OCI-LY3 (cell line): ENCODE measurements around the gene CPS1.
A peak's percentile ranks its signal among the peaks of the same experiment; 100 is the strongest.

Experiments
- H2AFZ ChIP-seq: fragments of 200-600, 300-600 bp; shearing (Covaris generic); 2 replicates; pipeline ENCODE4 v1.6.0; 2014; ENCODE audit warnings: antibody characterized with exemption, low read depth, low read length
- H3K27ac ChIP-seq: fragments of 200-600, 300-600 bp; sonication (generic); 2 replicates; pipeline ENCODE4 v1.5.1; 2014; ENCODE audit warnings: mild to moderate bottlenecking, low read length, moderate library complexity, mixed read lengths
- H3K27me3 ChIP-seq: fragments of 200-600, 300-600 bp; sonication (generic); 2 replicates; pipeline ENCODE4 v1.6.1; 2014; ENCODE audit warnings: low read depth, low read length, mixed read lengths
- H3K36me3 ChIP-seq: fragments of 200-600, 300-600 bp; sonication (generic); replicated peaks from 2 replicates; pipeline ENCODE3; 2014; ENCODE audit warnings: low read depth, low read length, mixed read lengths
- H3K4me1 ChIP-seq: fragments of 300-600, 200-600 bp; sonication (generic); 2 replicates; pipeline ENCODE4 v1.6.1; 2014; ENCODE audit warnings: low read length, mixed read lengths
- H3K4me2 ChIP-seq: fragments of 200-600, 300-600 bp; sonication (generic); 2 replicates; pipeline ENCODE4 v1.6.1; 2014; ENCODE audit warnings: low read length, mixed read lengths
- H3K4me3 ChIP-seq: fragments of 300-600, 200-600 bp; sonication (generic); 2 replicates; pipeline ENCODE4 v1.5.1; 2014; ENCODE audit warnings: antibody characterized with exemption, mild to moderate bottlenecking, low read length, moderate library complexity
- H3K79me2 ChIP-seq: fragments of 300-600, 200-600 bp; shearing (Covaris generic); 2 replicates; pipeline ENCODE4 v1.6.1; 2014; ENCODE audit warnings: mild to moderate bottlenecking, low read length, mixed read lengths
- H3K9ac ChIP-seq: fragments of 300-600, 200-600 bp; shearing (Covaris generic); 2 replicates; pipeline ENCODE4 v1.6.0; 2014; ENCODE audit warnings: mild to moderate bottlenecking, low read length, moderate library complexity
- H3K9me3 ChIP-seq: fragments of 200-600, 300-600 bp; shearing (Covaris generic); 2 replicates; pipeline ENCODE4 v1.6.1; 2014; ENCODE audit warnings: low read length, mixed read lengths; ENCODE audit not compliant: insufficient read depth
- H4K20me1 ChIP-seq: fragments of 200-600, 300-600 bp; sonication (generic); 2 replicates; pipeline ENCODE4 v1.6.1; 2016; ENCODE audit warnings: low read length, mixed read lengths; ENCODE audit not compliant: insufficient read depth
- EZH2phosphoT487 ChIP-seq: fragments of 200-600 bp; shearing (Covaris generic); IDR thresholded peaks from 2 replicates; pipeline ENCODE4 v1.6.1; 2018; ENCODE audit warnings: antibody characterized with exemption, mixed run types, low read depth
- TF ChIP-seq, protein P1 (sequence below): fragments of 200-600, 300-600 bp; sonication (generic); IDR thresholded peaks from 2 replicates; pipeline ENCODE4 v1.5.1; 2014; ENCODE audit warnings: antibody characterized with exemption, low read length, low read depth

The CPS1 gene

DNA sequence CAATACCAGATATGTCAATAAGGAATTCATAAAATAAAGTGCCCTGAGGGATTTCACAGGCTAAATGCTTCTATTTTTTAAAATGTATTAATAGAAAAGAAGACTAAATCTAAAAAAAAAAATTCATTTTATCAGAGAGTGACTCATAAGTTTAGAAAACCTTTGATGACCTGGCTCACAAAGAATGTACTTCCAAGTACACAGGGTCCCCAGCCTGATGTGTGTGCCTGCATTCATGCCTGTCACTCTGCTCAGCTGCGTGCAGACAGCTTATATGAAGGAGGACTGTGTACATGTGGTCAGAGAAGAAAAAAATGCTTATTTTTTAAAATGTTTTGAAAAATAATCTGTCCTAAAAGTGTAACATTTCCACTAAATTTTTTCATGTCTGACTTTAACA, 3.0 kb upstream of the CPS1 start:
- H3K9ac ChIP-seq = no peak overlapping the region
- H3K27me3 ChIP-seq = no peaks in the 10 kb centered on the region
- no peaks in the 10 kb centered on the region for H3K79me2 ChIP-seq
- H3K4me1 ChIP-seq = no peaks in the 10 kb centered on the region; the same call in 1 of the 2 replicates
- TF ChIP-seq, protein P1, sequence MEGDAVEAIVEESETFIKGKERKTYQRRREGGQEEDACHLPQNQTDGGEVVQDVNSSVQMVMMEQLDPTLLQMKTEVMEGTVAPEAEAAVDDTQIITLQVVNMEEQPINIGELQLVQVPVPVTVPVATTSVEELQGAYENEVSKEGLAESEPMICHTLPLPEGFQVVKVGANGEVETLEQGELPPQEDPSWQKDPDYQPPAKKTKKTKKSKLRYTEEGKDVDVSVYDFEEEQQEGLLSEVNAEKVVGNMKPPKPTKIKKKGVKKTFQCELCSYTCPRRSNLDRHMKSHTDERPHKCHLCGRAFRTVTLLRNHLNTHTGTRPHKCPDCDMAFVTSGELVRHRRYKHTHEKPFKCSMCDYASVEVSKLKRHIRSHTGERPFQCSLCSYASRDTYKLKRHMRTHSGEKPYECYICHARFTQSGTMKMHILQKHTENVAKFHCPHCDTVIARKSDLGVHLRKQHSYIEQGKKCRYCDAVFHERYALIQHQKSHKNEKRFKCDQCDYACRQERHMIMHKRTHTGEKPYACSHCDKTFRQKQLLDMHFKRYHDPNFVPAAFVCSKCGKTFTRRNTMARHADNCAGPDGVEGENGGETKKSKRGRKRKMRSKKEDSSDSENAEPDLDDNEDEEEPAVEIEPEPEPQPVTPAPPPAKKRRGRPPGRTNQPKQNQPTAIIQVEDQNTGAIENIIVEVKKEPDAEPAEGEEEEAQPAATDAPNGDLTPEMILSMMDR = no peak
- no peak for TF ChIP-seq EZH2phosphoT487
- no peaks in the 10 kb centered on the region for H4K20me1 ChIP-seq
- no peak overlapping the region for H3K4me2 ChIP-seq
- no peak overlapping the region for H3K4me3 ChIP-seq
- no peak overlapping the region for H2AFZ ChIP-seq
- no peaks in the 10 kb centered on the region for H3K9me3 ChIP-seq
- no peak overlapping the region for H3K27ac ChIP-seq
- no peaks in the 10 kb centered on the region for H3K36me3 ChIP-seq

DNA sequence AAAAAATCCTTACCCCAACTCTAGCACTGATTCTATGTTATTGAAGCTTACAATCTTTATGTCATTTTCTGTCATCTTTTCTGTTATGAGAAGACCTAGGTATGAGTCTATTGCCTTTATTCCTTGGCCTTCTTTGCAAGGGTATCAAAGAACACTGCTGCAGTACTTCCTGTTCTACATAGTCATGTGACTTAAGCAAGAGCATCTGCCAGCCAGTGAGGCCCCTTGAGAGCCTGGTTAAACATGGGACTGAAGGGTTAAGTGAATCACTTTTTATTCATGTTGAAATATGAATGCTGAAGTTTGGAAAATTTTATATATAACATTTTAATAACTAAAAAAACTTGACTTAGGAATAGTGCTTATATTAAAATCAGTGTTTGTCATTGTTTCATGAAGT, 844 bp upstream of the CPS1 start:
- H4K20me1 ChIP-seq = no peaks in the 10 kb centered on the region
- H3K4me1 ChIP-seq = no peaks in the 10 kb centered on the region; the same call in 1 of the 2 replicates
- no peak overlapping the region for H3K4me2 ChIP-seq
- no peak overlapping the region for H3K9ac ChIP-seq
- H3K79me2 ChIP-seq = no peaks in the 10 kb centered on the region
- H2AFZ ChIP-seq = 0 out of 2 replicates have a peak overlapping the region, but pooled peaks have one; percentile 29
- no peak overlapping the region for H3K4me3 ChIP-seq
- no peaks in the 10 kb centered on the region for H3K27me3 ChIP-seq
- TF ChIP-seq EZH2phosphoT487 = no peak
- TF ChIP-seq, protein P1 = no peak
- no peaks in the 10 kb centered on the region for H3K9me3 ChIP-seq
- no peaks in the 10 kb centered on the region for H3K36me3 ChIP-seq
- no peak overlapping the region for H3K27ac ChIP-seq

DNA sequence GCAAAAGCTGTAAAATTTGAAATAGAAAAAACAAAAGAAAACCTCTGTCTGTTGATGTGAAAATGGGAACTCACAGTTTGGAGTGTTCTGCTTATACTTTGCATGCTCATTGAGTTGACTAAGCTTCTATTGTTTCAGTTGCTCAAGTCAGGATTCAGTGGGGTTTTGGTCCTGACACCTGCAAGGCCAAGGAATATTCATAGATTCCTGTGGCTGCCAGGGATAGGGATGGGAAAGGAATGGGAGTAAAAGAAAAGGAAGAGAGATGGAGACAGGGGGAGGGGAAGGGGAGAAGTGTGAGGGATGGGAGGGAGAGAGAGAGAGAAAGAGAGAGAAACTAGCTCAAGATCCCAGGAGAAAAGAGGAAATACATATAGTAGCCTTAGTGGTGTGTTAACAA, 1.3 kb downstream of the CPS1 start:
- Histone ChIP-seq H3K4me1 (no peaks in the 10 kb centered on the region; the same call in 1 of the 2 replicates), H4K20me1 (no peaks in the 10 kb centered on the region), H3K9ac (no peak overlapping the region), H3K27me3 (no peaks in the 10 kb centered on the region), H3K9me3 (no peaks in the 10 kb centered on the region), H3K4me2 (no peak overlapping the region), H3K4me3 (no peak overlapping the region), H3K27ac (no peak overlapping the region), H3K79me2 (no peaks in the 10 kb centered on the region), H3K36me3 (no peaks in the 10 kb centered on the region), H2AFZ (no peak overlapping the region)
- TF ChIP-seq, protein P1 = no peak
- no peak for TF ChIP-seq EZH2phosphoT487

- H3K4me3 ChIP-seq = no peak overlapping the region
- no peaks in the 10 kb centered on the region for H3K9me3 ChIP-seq
- no peaks in the 10 kb centered on the region for H3K79me2 ChIP-seq
- H3K27ac ChIP-seq = no peak overlapping the region
- H3K9ac ChIP-seq = no peak overlapping the region
- H3K4me2 ChIP-seq = no peak overlapping the region
- no peaks in the 10 kb centered on the region for H4K20me1 ChIP-seq
- TF ChIP-seq, protein P1 = no peak
- H3K27me3 ChIP-seq = no peaks in the 10 kb centered on the region
- no peaks in the 10 kb centered on the region for H3K36me3 ChIP-seq
- no peaks in the 10 kb centered on the region; the same call in 1 of the 2 replicates for H3K4me1 ChIP-seq
- no peak overlapping the region for H2AFZ ChIP-seq
Measured at GRCh38 chr2:210558708-210559107, 2.3 kb downstream of the CPS1 start.
